ENCODE measurements around the gene SH2B2. TPM values are rescaled to one million over a fixed set of nuclear protein-coding genes. Genes with fewer than 3 reads are reported as not detected.
A peak's percentile ranks its signal among the peaks of the same experiment; 100 is the strongest.

SH2B2 gene
- total and polyA plus RNA-seq, 4 donors = 3.3 to 9.7 (median 7.2) TPM

GRCh38 chr7:102310414-102310815, 23.7 kb downstream of the SH2B2 start:
- Histone ChIP-seq H3K9ac (ENCODE audit: insufficient read depth in 1 of 2, low read length in 2 of 2) (no peak overlapping the region), H3K4me1 (ENCODE audit: control insufficient read depth in 5 of 5, insufficient read depth in 5 of 5, low read length in 5 of 5) (peaks cover 0 to 8% (median 3%) of the 10 kb centered on the region in 5 donors), H3K27me3 (ENCODE audit: control insufficient read depth in 3 of 3, insufficient read depth in 3 of 3, low read length in 2 of 3) (no peaks in the 10 kb centered on the region), H3K9me3 (ENCODE audit: control insufficient read depth in 4 of 4, insufficient read depth in 3 of 4, low read length in 3 of 4) (no peaks in the 10 kb centered on the region), H3K27ac (ENCODE audit: low read depth in 1 of 2, low read length in 1 of 2) (no peak overlapping the region), H3K36me3 (ENCODE audit: control insufficient read depth in 4 of 4, insufficient read depth in 4 of 4, low read length in 4 of 4) (peaks cover 0 to 11% (median 0%) of the 10 kb centered on the region in 4 donors), H3K4me3 (no peak overlapping the region)
- ATAC-seq (ENCODE audit: insufficient read depth, low FRiP score) (no peak), DNase-seq (no peak)
- 94 to 95% methylated on average over 9 of the region's 9 CpGs for WGBS, 2 donors
- no peak for TF ChIP-seq CTCF (IDR thresholded peaks at IDR 0.05; ENCODE audit: control extremely low read depth, extremely low read depth)

GRCh38 chr7:102312317-102312716, 25.6 kb downstream of the SH2B2 start:
- no peak overlapping the region for H3K9ac ChIP-seq (ENCODE audit: insufficient read depth in 1 of 2, low read length in 2 of 2)
- no peaks in the 10 kb centered on the region for H3K27me3 ChIP-seq (ENCODE audit: control insufficient read depth in 3 of 3, insufficient read depth in 3 of 3, low read length in 2 of 3)
- ATAC-seq (ENCODE audit: insufficient read depth, low FRiP score) (no peak), DNase-seq (peak in 1 of 3 donors; percentile 16)
- TF ChIP-seq CTCF (IDR thresholded peaks at IDR 0.05; ENCODE audit: control extremely low read depth, extremely low read depth) = no peak
- H3K27ac ChIP-seq (ENCODE audit: low read depth in 1 of 2, low read length in 1 of 2) = no peak overlapping the region
- peaks cover 0 to 14% (median 0%) of the 10 kb centered on the region in 4 donors for H3K36me3 ChIP-seq (ENCODE audit: control insufficient read depth in 4 of 4, insufficient read depth in 4 of 4, low read length in 4 of 4)
- H3K4me3 ChIP-seq = no peak overlapping the region
- no peaks in the 10 kb centered on the region for H3K9me3 ChIP-seq (ENCODE audit: control insufficient read depth in 4 of 4, insufficient read depth in 3 of 4, low read length in 3 of 4)
- WGBS, 2 donors = 82 to 89% methylated on average over 2 of the region's 2 CpGs
- H3K4me1 ChIP-seq (ENCODE audit: control insufficient read depth in 5 of 5, insufficient read depth in 5 of 5, low read length in 5 of 5) = peaks cover 0 to 2% (median 0%) of the 10 kb centered on the region in 5 donors

GRCh38 chr7:102313997-102314780, 27.5 kb downstream of the SH2B2 start:
- DNase-seq = no peak
- H3K9me3 ChIP-seq (ENCODE audit: control insufficient read depth in 4 of 4, insufficient read depth in 3 of 4, low read length in 3 of 4) = no peaks in the 10 kb centered on the region

More at GRCh38 chr7:102313997-102314780, 27.5 kb downstream of the SH2B2 start:
- no peak for TF ChIP-seq CTCF (IDR thresholded peaks at IDR 0.05; ENCODE audit: control extremely low read depth, extremely low read depth)
- no peak for ATAC-seq (ENCODE audit: insufficient read depth, low FRiP score)
- WGBS, 2 donors = 93 to 94% methylated on average over 22 of the region's 22 CpGs
- Histone ChIP-seq H3K27ac (ENCODE audit: low read depth in 1 of 2, low read length in 1 of 2) (no peak overlapping the region), H3K9ac (ENCODE audit: insufficient read depth in 1 of 2, low read length in 2 of 2) (no peak overlapping the region), H3K27me3 (ENCODE audit: control insufficient read depth in 3 of 3, insufficient read depth in 3 of 3, low read length in 2 of 3) (no peaks in the 10 kb centered on the region), H3K36me3 (ENCODE audit: control insufficient read depth in 4 of 4, insufficient read depth in 4 of 4, low read length in 4 of 4) (peaks cover 0 to 16% (median 0%) of the 10 kb centered on the region in 4 donors), H3K4me1 (ENCODE audit: control insufficient read depth in 5 of 5, insufficient read depth in 5 of 5, low read length in 5 of 5) (peaks cover 0 to 3% (median 0%) of the 10 kb centered on the region in 5 donors), H3K4me3 (no peak overlapping the region)
